Measurements from ENCODE around the gene SLC7A4. TPM values are rescaled to one million over a fixed set of nuclear protein-coding genes. Genes with fewer than 3 reads are reported as not detected.

Gene SLC7A4
- total and polyA plus RNA-seq, 2 of the 8 experiments (the other 6 are each of a cell fraction or from before 2014, with no cell fraction given), result 0.92 TPM; not detected in 1

DNA sequence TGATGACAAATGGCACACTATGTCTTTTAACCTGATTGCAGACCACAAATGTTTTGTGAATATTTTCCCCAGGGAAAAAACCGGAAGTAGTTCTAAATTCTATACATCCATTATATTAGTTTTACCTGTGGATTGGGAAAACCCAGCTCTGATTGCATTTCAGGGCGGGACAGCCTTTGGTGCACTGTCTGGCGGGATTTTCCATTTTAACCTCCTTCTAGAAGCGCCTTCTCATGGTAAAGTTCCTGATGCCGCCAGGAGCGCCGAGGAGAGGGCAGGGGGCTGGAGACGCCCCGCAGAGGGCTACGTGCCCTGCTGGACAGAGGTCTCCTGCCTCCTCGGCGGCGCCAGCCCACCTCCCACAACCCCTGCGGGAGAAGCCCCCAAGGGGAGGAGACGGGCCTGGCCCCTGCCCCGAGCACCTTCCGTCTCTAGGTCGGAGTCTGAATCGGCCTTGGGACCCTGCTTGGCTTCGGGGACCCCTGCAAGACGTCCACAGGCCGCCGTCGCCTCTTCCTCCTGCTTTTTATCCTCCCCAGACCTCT, 18.6 kb downstream of the SLC7A4 start:
- H2BK5ac ChIP-seq (ENCODE audit: low read depth, low read length), result peak overlapping the region; percentile 44; the same call in 1 of the 2 replicates

More for the DNA sequence above, 18.6 kb downstream of the SLC7A4 start:
- WGBS, 2 experiments (ENCODE audit: extremely low coverage in 1 of 2, insufficient coverage in 1 of 2, insufficient read length in 1 of 2, insufficient replicate concordance in 2 of 2, low coverage in 1 of 2, low lambda C conversion rate in 2 of 2, missing lambda C conversion rate in 1 of 2), result 5% methylated on average over 24 of the region's 24 CpGs; no CpG with 5 or more reads in 1 of the 2 experiments
- Histone ChIP-seq H3K4ac (replicated peaks; ENCODE audit: insufficient read length, low read depth, low read length) (no peak overlapping the region), H3K9ac (replicated peaks in 1 of 4; ENCODE audit: extremely low read depth in 1 of 4, low read depth in 3 of 4, low read length in 3 of 4) (peak overlapping the region in 1 of 4 experiments; percentile 31; a peak in 3 of 7 replicates), H2BK120ac (replicated peaks; ENCODE audit: low read depth, low read length) (no peak overlapping the region), H3K36me3 (ENCODE audit: control insufficient read depth in 2 of 4, insufficient read depth in 4 of 4, low read length in 3 of 4) (peaks cover 0 to 2% (median 0%) of the 10 kb centered on the region in 4 experiments; a peak in 1 of 8 replicates), H3K79me1 (ENCODE audit: low read depth, low read length) (no peaks in the 10 kb centered on the region; the same call in 1 of the 2 replicates), H4K91ac (replicated peaks; ENCODE audit: insufficient read length, low read length) (no peak overlapping the region), H2AFZ (ENCODE audit: low read length) (peak overlapping the region; percentile 35; the same call in 1 of the 2 replicates), H2BK15ac (ENCODE audit: low read length) (no peak overlapping the region), H4K20me1 (replicated peaks in 1 of 2; ENCODE audit: control insufficient read depth in 1 of 2, insufficient read depth in 2 of 2, low read length in 2 of 2) (peaks cover 0 to 8% of the 10 kb centered on the region in 2 experiments), H4K8ac (ENCODE audit: extremely low read depth, insufficient read depth, low read length) (0 out of 2 replicates have a peak overlapping the region, but pooled peaks have one; percentile 39), H2AK5ac (ENCODE audit: low read depth, low read length) (no peak overlapping the region), H3K9me3 (ENCODE audit: insufficient read depth in 2 of 2, low read depth in 1 of 2, low read length in 1 of 2) (no peaks in the 10 kb centered on the region), H3K4me1 (replicated peaks in 1 of 4; ENCODE audit: control insufficient read depth in 3 of 4, insufficient read depth in 4 of 4, low read length in 3 of 4) (peaks cover 15 to 31% (median 19%) of the 10 kb centered on the region in 4 experiments), H3K23me2 (ENCODE audit: low read depth, low read length) (peaks cover 6% of the 10 kb centered on the region; the same call in 1 of the 2 replicates), H2BK12ac (ENCODE audit: low read depth, low read length) (no peak overlapping the region), H3K4me2 (ENCODE audit: insufficient read depth in 1 of 2, low read depth in 2 of 2, low read length in 2 of 2) (peak overlapping the region; percentile 68 to 97), H3K56ac (replicated peaks; ENCODE audit: insufficient read length, low read depth, low read length) (peak overlapping the region; percentile 74), H2BK20ac (ENCODE audit: low read length) (no peak overlapping the region), H4K5ac (ENCODE audit: insufficient read length, low read depth, low read length) (peak overlapping the region; percentile 28), H3K79me2 (ENCODE audit: control insufficient read depth in 1 of 2, insufficient read depth in 2 of 2, low read length in 2 of 2) (no peaks in the 10 kb centered on the region), H3K23ac (ENCODE audit: insufficient read length) (no peak overlapping the region), H3K27ac (ENCODE audit: low read depth, low read length) (no peak overlapping the region), H3K14ac (ENCODE audit: insufficient read length) (no peak overlapping the region), H3K18ac (ENCODE audit: extremely low read depth, low read length) (peak overlapping the region; percentile 48), H3K4me3 (ENCODE audit: extremely low read depth in 1 of 4, insufficient read depth in 2 of 4, low read depth in 3 of 4, low read length in 4 of 4) (peak overlapping the region; percentile 51 to 75 (median 64)), H3K27me3 (replicated peaks in 1 of 4; ENCODE audit: control insufficient read depth in 3 of 4, extremely low read depth in 1 of 4, insufficient read depth in 3 of 4, low read length in 3 of 4) (peaks cover 0 to 4% (median 3%) of the 10 kb centered on the region in 4 experiments; a peak in 4 of 7 replicates)
- ChIA-PET CTCF (ENCODE audit: partially characterized antibody) (interaction anchor here (0.6 to 2.3 kb wide), 7 partner anchors 10 to 128 kb away, joined by 3 to 7 read pairs (median 3); partner anchors contain the start of gene LZTR1), POLR2A (ENCODE audit: partially characterized antibody) (interaction anchor here (0.8 to 1.4 kb wide), 2 partner anchors 11 to 32 kb away, joined by 3 to 8 read pairs; partner anchors contain the start of genes LZTR1 and THAP7)
- TF ChIP-seq ASH2L (IDR thresholded peaks at IDR 0.05; ENCODE audit: low read length) (peak; percentile 48), TBP (IDR thresholded peaks at IDR 0.05; ENCODE audit: low read depth, low read length) (0 out of 2 replicates have a peak, but pooled peaks have one; percentile 18), EP300 (IDR thresholded peaks at IDR 0.05; ENCODE audit: borderline replicate concordance in 1 of 2, low read depth in 2 of 2, low read length in 2 of 2) (no peak), MAFK (IDR thresholded peaks at IDR 0.05; ENCODE audit: low read depth, low read length) (no peak), POLR2A (IDR thresholded peaks at IDR 0.05; ENCODE audit: control extremely low read depth in 1 of 2, low read depth in 2 of 2, low read length in 2 of 2) (0 out of 3 replicates have a peak, but pooled peaks of 1 of the 2 experiments have one; percentile 46), TAF1 (IDR thresholded peaks at IDR 0.05; ENCODE audit: low read depth, low read length) (0 out of 2 replicates have a peak, but pooled peaks have one; percentile 41), POLR2AphosphoS5 (IDR thresholded peaks at IDR 0.05; ENCODE audit: low read depth, low read length) (0 out of 2 replicates have a peak, but pooled peaks have one; percentile 36)
- DNase-seq (ENCODE audit: low read depth in 1 of 2, low spot score in 2 of 2) (no peak), FAIRE-seq (no peak)

Data from H1 (cell line).